ENCODE results near the gene STX1A. TPM values are rescaled to one million over a fixed set of nuclear protein-coding genes. Genes with fewer than 3 reads are reported as not detected.

STX1A gene
- total and polyA plus RNA-seq, 2 of the 4 experiments (the other 2 are of a cell fraction): 9.3 to 22.0 TPM

- Histone ChIP-seq H3K9me1 (ENCODE audit: insufficient read depth, low read length) (0 out of 2 replicates have a peak, but pooled peaks cover 2% of the 10 kb centered on the region), H3K23ac (ENCODE audit: low read depth, low read length) (no peak overlapping the region), H3K4me2 (ENCODE audit: low read depth, low read length) (no peak overlapping the region), H2BK120ac (ENCODE audit: low read depth, low read length) (no peak overlapping the region), H4K91ac (ENCODE audit: insufficient read depth, low read depth, low read length) (no peak overlapping the region), H3K56ac (ENCODE audit: extremely low read depth, insufficient read depth, low read length) (no peak overlapping the region), H3K4me1 (ENCODE audit: control insufficient read depth, insufficient read depth, low read length) (no peaks in the 10 kb centered on the region; the same call in 1 of the 2 replicates), H2BK20ac (ENCODE audit: low read depth, low read length) (no peak overlapping the region), H3K9me3 (ENCODE audit: control insufficient read depth, insufficient read depth, low read length) (no peaks in the 10 kb centered on the region), H4K5ac (ENCODE audit: low read depth, low read length) (no peak overlapping the region), H4K20me1 (ENCODE audit: insufficient read depth, low read length) (0 out of 2 replicates have a peak, but pooled peaks cover 4% of the 10 kb centered on the region), H3K79me1 (ENCODE audit: low read depth in 1 of 2, low read length in 2 of 2) (peaks cover 0 to 9% of the 10 kb centered on the region in 2 experiments; a peak in 1 of 4 replicates), H2AK5ac (ENCODE audit: low read depth, low read length) (no peak overlapping the region), H3K36me3 (ENCODE audit: control insufficient read depth, insufficient read depth, low read length) (peaks cover 8% of the 10 kb centered on the region; the same call in 1 of the 2 replicates), H3K4ac (ENCODE audit: low read depth, low read length) (no peak overlapping the region), H3K4me3 (ENCODE audit: insufficient read depth, low read depth, low read length) (no peak overlapping the region), H3K27me3 (ENCODE audit: control insufficient read depth, insufficient read depth, low read length) (no peaks in the 10 kb centered on the region), H2AK9ac (replicated peaks; ENCODE audit: low read depth, low read length, poor library complexity) (no peak overlapping the region), H2BK15ac (ENCODE audit: low read depth, low read length) (no peak overlapping the region), H3K18ac (ENCODE audit: low read depth, low read length) (no peak overlapping the region), H4K8ac (ENCODE audit: low read depth in 2 of 2, low read length in 2 of 2) (no peak overlapping the region), H3K27ac (ENCODE audit: insufficient read depth, low read length) (no peak overlapping the region), H3K14ac (replicated peaks; ENCODE audit: low read depth, low read length) (no peak overlapping the region), H2BK5ac (ENCODE audit: low read depth, low read length, poor library complexity, severe bottlenecking) (no peak overlapping the region), H2AFZ (replicated peaks; ENCODE audit: low read length, poor library complexity) (no peak overlapping the region), H3K9ac (ENCODE audit: low read depth, low read length) (no peak overlapping the region)
- BruUV-seq (replicated peaks): no TSS peak
- in situ Hi-C loops (cut with MboI; ENCODE audit: low sequenced_read_pairs) (no loop called here), dilution Hi-C loops (cut with HindIII; ENCODE audit: low sequenced_read_pairs, unreplicated experiment) (no loop called here), intact Hi-C loops (cut with micrococcal nuclease) (loop anchor here (5.0 kb wide), 3 partner anchors 43 to 148 kb away; partner anchors contain the start of genes BAZ1B and STX1A)
- TF ChIP-seq RFX5 (IDR thresholded peaks at IDR 0.05; ENCODE audit: low read depth, low read length): no peak
- TF ChIP-seq POLR2A (IDR thresholded peaks at IDR 0.05; ENCODE audit: low read depth, low read length): no peak
- no peak for TF ChIP-seq MAZ (IDR thresholded peaks at IDR 0.05; ENCODE audit: borderline replicate concordance, low read depth, low read length)
- TF ChIP-seq NFE2L2 (IDR thresholded peaks at IDR 0.05; ENCODE audit: low read depth, low read length): no peak
- no peak for TF ChIP-seq CHD1 (IDR thresholded peaks at IDR 0.05; ENCODE audit: low read depth, low read length)
- no peak for TF ChIP-seq SMC3 (IDR thresholded peaks at IDR 0.05; ENCODE audit: low read depth, low read length)
- TF ChIP-seq MXI1 (IDR thresholded peaks at IDR 0.05; ENCODE audit: borderline replicate concordance, low read depth, low read length): no peak
- no peak for TF ChIP-seq RCOR1 (IDR thresholded peaks at IDR 0.05; ENCODE audit: insufficient replicate concordance, low read length)
- DNase-seq: no peak
- CTCF ChIA-PET: no interaction called here
- POLR2A ChIA-PET (ENCODE audit: unreplicated experiment): no interaction called here
- WGBS, 2 experiments (ENCODE audit: extremely low coverage in 2 of 2, insufficient read length in 1 of 2): 89% methylated on average over 3 of the region's 12 CpGs; no CpG with 5 or more reads in 1 of the 2 experiments
- no peak for ATAC-seq (ENCODE audit: low read depth)
Observed at GRCh38 chr7:73669858-73670385, 49.5 kb downstream of the STX1A start.
